Fibroblast of lung (primary cell): ENCODE data around the gene FBXL13.

Experiments
- CTCF ChIP-seq, 2 donors: IDR thresholded peaks in 1 of 2; conservative IDR thresholded peaks in 1 of 2; 1 replicate in 1 of 2; 2 replicates in 1 of 2; pipeline ENCODE4 v1.5.1; 2011 to 2012; ENCODE audit warnings: low read length in 2 of 2, control low read depth in 1 of 2, inconsistent platforms in 1 of 2, low read depth in 1 of 2, mild to moderate bottlenecking in 1 of 2
- EZH2 ChIP-seq: IDR thresholded peaks from 2 replicates; pipeline ENCODE4 v1.5.1; 2012; ENCODE audit warnings: low read length, control low read depth, mild to moderate bottlenecking; ENCODE audit errors: missing control alignments

GRCh38 chr7:103031781-103032180, 42.8 kb downstream of the FBXL13 start:
- TF ChIP-seq EZH2, result no peak
- TF ChIP-seq CTCF (conservative IDR thresholded peaks at IDR 0.05 in 1 of 2, IDR thresholded peaks at IDR 0.05 in 1 of 2; ENCODE audit: low read depth in 1 of 2, low read length in 2 of 2), result no peak
